OCI-LY3 (cell line): Measurements from ENCODE around the gene AFTPH.

ENCODE experiments used
- CTCF ChIP-seq: fragments of 200-600, 300-600 bp; sonication (generic); IDR thresholded peaks from 2 replicates; pipeline ENCODE4 v1.5.1; 2014; ENCODE audit warnings: antibody characterized with exemption, low read length, low read depth
- EZH2phosphoT487 ChIP-seq: fragments of 200-600 bp; shearing (Covaris generic); IDR thresholded peaks from 2 replicates; pipeline ENCODE4 v1.6.1; 2018; ENCODE audit warnings: antibody characterized with exemption, mixed run types, low read depth

DNA sequence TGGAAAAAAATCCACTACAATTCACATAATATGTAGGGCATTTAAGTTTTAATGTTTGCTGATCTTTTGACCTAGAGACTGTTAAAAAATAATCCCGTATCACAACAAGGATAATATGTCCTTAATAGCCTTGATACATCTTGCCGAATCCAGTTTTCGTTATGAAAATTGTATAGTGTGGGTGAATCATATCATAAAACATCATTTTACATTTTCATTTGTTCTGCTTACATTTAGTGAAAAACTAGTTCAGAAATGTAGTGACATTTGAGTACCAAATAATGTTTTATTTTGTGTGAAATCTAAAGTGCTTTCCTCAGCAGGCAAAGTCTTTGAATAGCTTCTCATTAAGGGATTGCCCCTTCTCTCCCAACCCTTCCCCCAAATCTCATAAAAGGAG lies 1.9 kb downstream of the AFTPH start:
- no peak for TF ChIP-seq CTCF
- no peak for TF ChIP-seq EZH2phosphoT487
